ENCODE data around the gene NACC1. TPM values are rescaled to one million over a fixed set of nuclear protein-coding genes. Genes with fewer than 3 reads are reported as not detected.
A peak's percentile ranks its signal among the peaks of the same experiment; 100 is the strongest.

Gene NACC1
- total RNA-seq, 2 experiments from 2014 or later = 13.0 to 13.5 TPM

- POLR2A ChIA-PET = interaction anchor here (0.6 to 6.8 kb wide), 36 partner anchors 14 to 685 kb away, joined by 3 to 487 read pairs (median 5); partner anchors contain the start of genes GCDH, JUNB and NACC1
- H3K27ac Mint-ChIP-seq = peak overlapping the region; percentile 98
- CTCF ChIA-PET = interaction anchor here (0.7 to 1.9 kb wide), 7 partner anchors 15 to 985 kb away, joined by 3 to 8 read pairs (median 5); partner anchors contain the start of gene ASF1B
- DNase-seq = peak; percentile 92 to 97 (median 95)
- peaks cover 8% of the 10 kb centered on the region for H3K27me3 Mint-ChIP-seq
- no peak for TF ChIP-seq CTCF (IDR thresholded peaks at IDR 0.05)
- H3K36me3 Mint-ChIP-seq (ENCODE audit: low read depth) = peaks cover 60% of the 10 kb centered on the region
- peaks cover 42% of the 10 kb centered on the region for H3K4me1 Mint-ChIP-seq (ENCODE audit: low read depth)
- intact Hi-C loops (cut with DNase I, micrococcal nuclease) = loop anchor here (1.0 to 10.0 kb wide), 9 partner anchors 16 to 693 kb away; partner anchors contain the start of gene TRMT1 (in 1 of the 2)
- Histone ChIP-seq H3K9me3 (ENCODE audit: control insufficient read depth in 1 of 2, insufficient read depth in 1 of 2, low read length in 2 of 2) (no peaks in the 10 kb centered on the region), H3K27me3 (ENCODE audit: control insufficient read depth in 1 of 2, insufficient read depth in 2 of 2, low read length in 2 of 2) (no peaks in the 10 kb centered on the region), H3K27ac (ENCODE audit: low read depth in 1 of 2, low read length in 2 of 2) (peak overlapping the region; percentile 96 to 97), H3K36me3 (ENCODE audit: insufficient read depth, low read length) (peaks cover 11% of the 10 kb centered on the region), H3K4me3 (ENCODE audit: low read length) (peak overlapping the region; percentile 83), H3K4me1 (ENCODE audit: insufficient read depth, low read length) (peaks cover 47% of the 10 kb centered on the region)
- no peaks in the 10 kb centered on the region for H3K9me3 Mint-ChIP-seq
- ATAC-seq (ENCODE audit: poor library complexity) = peak; percentile 48
- H3K4me3 Mint-ChIP-seq = peak overlapping the region; percentile 99
These were observed 33.7 kb downstream of the NACC1 start for GRCh38 chr19:13151605-13152355.

GRCh38 chr19:13152356-13152973 is 34.4 kb downstream of the NACC1 start:
- peak overlapping the region; percentile 99 for H3K4me3 Mint-ChIP-seq
- peak overlapping the region; percentile 98 for H3K27ac Mint-ChIP-seq
- H3K9me3 Mint-ChIP-seq = no peaks in the 10 kb centered on the region
- DNase-seq (no peak), ATAC-seq (ENCODE audit: poor library complexity) (peak; percentile 2)
- Histone ChIP-seq H3K4me1 (ENCODE audit: insufficient read depth, low read length) (peaks cover 50% of the 10 kb centered on the region), H3K9me3 (ENCODE audit: control insufficient read depth in 1 of 2, insufficient read depth in 1 of 2, low read length in 2 of 2) (no peaks in the 10 kb centered on the region), H3K27me3 (ENCODE audit: control insufficient read depth in 1 of 2, insufficient read depth in 2 of 2, low read length in 2 of 2) (no peaks in the 10 kb centered on the region), H3K4me3 (ENCODE audit: low read length) (peak overlapping the region; percentile 83), H3K27ac (ENCODE audit: low read depth in 1 of 2, low read length in 2 of 2) (peak overlapping the region; percentile 96 to 97), H3K36me3 (ENCODE audit: insufficient read depth, low read length) (peaks cover 11% of the 10 kb centered on the region)
- ChIA-PET POLR2A (interaction anchor here (0.6 to 6.8 kb wide), 38 partner anchors 14 to 685 kb away, joined by 3 to 487 read pairs (median 5); partner anchors contain the start of genes GCDH, JUNB and NACC1), CTCF (interaction anchor here (0.7 to 1.9 kb wide), 7 partner anchors 15 to 984 kb away, joined by 3 to 8 read pairs (median 5); partner anchors contain the start of gene ASF1B)
- TF ChIP-seq CTCF (IDR thresholded peaks at IDR 0.05) = no peak
- peaks cover 8% of the 10 kb centered on the region for H3K27me3 Mint-ChIP-seq
- H3K36me3 Mint-ChIP-seq (ENCODE audit: low read depth) = peaks cover 60% of the 10 kb centered on the region
- H3K4me1 Mint-ChIP-seq (ENCODE audit: low read depth) = peaks cover 49% of the 10 kb centered on the region
- intact Hi-C loops (cut with DNase I, micrococcal nuclease) = loop anchor here (1.0 to 10.0 kb wide), 7 partner anchors 15 to 692 kb away; no protein-coding TSS in a partner anchor

- Histone ChIP-seq H3K4me3 (ENCODE audit: low read length) (peak overlapping the region; percentile 83), H3K27ac (ENCODE audit: low read depth in 1 of 2, low read length in 2 of 2) (peak overlapping the region; percentile 96 to 97), H3K4me1 (ENCODE audit: insufficient read depth, low read length) (peaks cover 54% of the 10 kb centered on the region), H3K36me3 (ENCODE audit: insufficient read depth, low read length) (peaks cover 11% of the 10 kb centered on the region), H3K27me3 (ENCODE audit: control insufficient read depth in 1 of 2, insufficient read depth in 2 of 2, low read length in 2 of 2) (no peaks in the 10 kb centered on the region), H3K9me3 (ENCODE audit: control insufficient read depth in 1 of 2, insufficient read depth in 1 of 2, low read length in 2 of 2) (no peaks in the 10 kb centered on the region)
- Mint-ChIP-seq H3K27me3 (peaks cover 8% of the 10 kb centered on the region), H3K4me1 (ENCODE audit: low read depth) (peaks cover 53% of the 10 kb centered on the region), H3K9me3 (no peaks in the 10 kb centered on the region), H3K36me3 (ENCODE audit: low read depth) (peaks cover 60% of the 10 kb centered on the region), H3K27ac (peak overlapping the region; percentile 98), H3K4me3 (peak overlapping the region; percentile 99)
- intact Hi-C loops (cut with DNase I, micrococcal nuclease) = loop anchor here (1.0 to 10.0 kb wide), 8 partner anchors 14 to 692 kb away; no protein-coding TSS in a partner anchor
- ATAC-seq (ENCODE audit: poor library complexity) = peak; percentile 24
- ChIA-PET CTCF (interaction anchor here (1.0 to 1.9 kb wide), 6 partner anchors 14 to 984 kb away, joined by 4 to 8 read pairs (median 5); partner anchors contain the start of gene ASF1B), POLR2A (interaction anchor here (0.6 to 6.8 kb wide), 29 partner anchors 13 to 595 kb away, joined by 3 to 487 read pairs (median 6); partner anchors contain the start of genes GCDH, JUNB and NACC1)
- TF ChIP-seq CTCF (IDR thresholded peaks at IDR 0.05) = peak; percentile 27
- DNase-seq = peak; percentile 93 to 100 (median 98)
These were observed 35.0 kb downstream of the NACC1 start for GRCh38 chr19:13152974-13153568.
